Measurements from ENCODE around the gene CCDC63.

The CCDC63 gene

DNA sequence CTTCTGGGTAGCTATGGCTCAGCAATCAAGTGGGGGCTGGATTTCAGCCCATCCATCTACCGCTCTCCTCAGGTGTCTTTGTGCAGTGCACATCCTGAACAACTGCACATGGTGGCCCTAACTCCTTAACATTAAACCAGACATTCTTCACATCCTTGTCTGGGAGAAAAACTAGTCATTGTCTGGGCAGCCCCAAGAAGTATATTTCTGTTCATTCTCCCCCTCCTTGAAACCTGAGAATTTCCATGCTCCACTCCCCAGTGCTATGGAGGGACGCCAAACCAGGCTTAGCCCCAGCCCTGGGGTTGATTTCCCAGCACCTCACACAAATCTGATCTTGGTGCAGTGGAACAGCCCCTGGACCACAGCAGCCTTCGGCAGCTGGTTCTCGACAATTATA is 60.2 kb downstream of the CCDC63 start:
- TF ChIP-seq CTCF (IDR thresholded peaks at IDR 0.05; ENCODE audit: insufficient read depth, low read length, missing control alignments): no peak
- no peak overlapping the region for H3K4me3 ChIP-seq (ENCODE audit: low read depth, low read length)
- CTCF ChIA-PET: interaction anchor here (1.0 to 1.8 kb wide), 2 partner anchors 19 to 393 kb away, joined by 3 to 4 read pairs; no protein-coding TSS in a partner anchor
- POLR2A ChIA-PET: no interaction called here
- no peak for DNase-seq (ENCODE audit: low read depth, low spot score)

DNA sequence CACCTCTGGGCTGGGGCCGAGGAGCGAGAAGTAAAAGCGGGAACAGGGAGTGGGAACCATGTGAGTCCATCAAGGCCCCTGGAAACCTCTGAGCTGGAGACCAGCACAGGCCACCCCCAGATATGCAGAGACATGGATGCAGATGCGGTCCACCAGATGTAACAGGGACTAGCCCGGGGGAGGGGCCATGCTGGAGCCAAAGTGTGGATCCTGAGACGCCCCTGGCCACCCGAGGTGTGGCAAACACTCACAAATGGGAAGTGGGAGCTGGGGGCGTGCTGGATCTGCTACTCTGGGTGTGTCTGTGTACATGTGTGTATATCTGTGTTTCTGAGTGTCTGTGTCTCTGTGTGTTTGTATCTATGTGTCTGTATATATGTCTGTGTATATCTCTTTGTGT is 60.8 kb downstream of the CCDC63 start:
- no peak for TF ChIP-seq CTCF (IDR thresholded peaks at IDR 0.05; ENCODE audit: insufficient read depth, low read length, missing control alignments)
- H3K4me3 ChIP-seq (ENCODE audit: low read depth, low read length): no peak overlapping the region
- CTCF ChIA-PET: interaction anchor here (1.0 to 1.8 kb wide), 2 partner anchors 20 to 392 kb away, joined by 3 to 4 read pairs; no protein-coding TSS in a partner anchor
- POLR2A ChIA-PET: no interaction called here
- no peak for DNase-seq (ENCODE audit: low read depth, low spot score)

DNA sequence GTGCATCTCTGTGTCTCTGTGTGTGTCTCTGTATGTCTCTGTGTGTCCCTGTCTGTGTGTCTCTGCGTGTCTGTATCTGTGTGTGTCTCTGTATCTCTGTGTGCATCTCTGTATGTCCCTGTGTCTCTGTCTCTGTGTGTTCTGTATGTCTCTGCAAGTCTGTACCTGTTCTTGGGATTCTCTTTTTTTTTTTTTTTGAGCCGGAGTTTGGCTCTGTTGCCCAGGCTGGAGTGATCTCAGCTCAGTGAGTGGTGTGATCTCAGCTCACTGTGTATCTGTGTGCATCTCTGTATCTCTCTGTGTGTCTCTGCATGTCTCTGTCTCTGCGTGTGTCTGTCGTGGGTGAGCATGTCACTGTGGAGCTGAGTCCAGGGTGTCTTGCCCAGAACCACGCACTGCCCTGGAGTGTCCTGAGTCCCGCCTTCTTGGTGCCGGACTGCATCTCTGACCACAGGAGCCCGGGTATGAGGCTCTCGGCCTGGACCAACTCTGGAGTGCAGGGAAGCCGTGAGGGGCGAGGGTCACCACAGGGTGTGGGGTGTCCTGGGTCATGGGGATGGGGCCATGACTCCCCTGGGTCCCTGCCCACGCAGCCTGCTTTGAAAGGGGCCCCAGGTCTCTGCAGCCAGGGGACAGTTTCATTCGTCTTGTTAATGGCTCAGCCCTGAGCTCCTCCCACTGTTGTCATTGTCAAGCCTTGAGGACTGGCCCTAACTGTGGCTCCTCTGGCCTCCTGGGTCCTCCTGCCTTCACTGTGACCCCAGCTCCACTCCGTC is 61.8 kb downstream of the CCDC63 start:
- ChIA-PET POLR2A (no interaction called here), CTCF (interaction anchor here (0.6 kb wide), 1 partner anchor 14 kb away, joined by 3 read pairs; no protein-coding TSS in a partner anchor)
- H3K4me3 ChIP-seq (ENCODE audit: low read depth, low read length): no peak overlapping the region
- DNase-seq (ENCODE audit: low read depth, low spot score): no peak
- TF ChIP-seq CTCF (IDR thresholded peaks at IDR 0.05; ENCODE audit: insufficient read depth, low read length, missing control alignments): no peak

- DNase-seq (ENCODE audit: low read depth, low spot score): no peak
- ChIA-PET POLR2A (no interaction called here), CTCF (interaction anchor here (2.4 kb wide), 1 partner anchor 18 kb away, joined by 15 read pairs; no protein-coding TSS in a partner anchor)
- no peak for TF ChIP-seq CTCF (IDR thresholded peaks at IDR 0.05; ENCODE audit: insufficient read depth, low read length, missing control alignments)
- no peak overlapping the region for H3K4me3 ChIP-seq (ENCODE audit: low read depth, low read length)
Measured at GRCh38 chr12:110912263-110912662, 65.5 kb downstream of the CCDC63 start.

DNA sequence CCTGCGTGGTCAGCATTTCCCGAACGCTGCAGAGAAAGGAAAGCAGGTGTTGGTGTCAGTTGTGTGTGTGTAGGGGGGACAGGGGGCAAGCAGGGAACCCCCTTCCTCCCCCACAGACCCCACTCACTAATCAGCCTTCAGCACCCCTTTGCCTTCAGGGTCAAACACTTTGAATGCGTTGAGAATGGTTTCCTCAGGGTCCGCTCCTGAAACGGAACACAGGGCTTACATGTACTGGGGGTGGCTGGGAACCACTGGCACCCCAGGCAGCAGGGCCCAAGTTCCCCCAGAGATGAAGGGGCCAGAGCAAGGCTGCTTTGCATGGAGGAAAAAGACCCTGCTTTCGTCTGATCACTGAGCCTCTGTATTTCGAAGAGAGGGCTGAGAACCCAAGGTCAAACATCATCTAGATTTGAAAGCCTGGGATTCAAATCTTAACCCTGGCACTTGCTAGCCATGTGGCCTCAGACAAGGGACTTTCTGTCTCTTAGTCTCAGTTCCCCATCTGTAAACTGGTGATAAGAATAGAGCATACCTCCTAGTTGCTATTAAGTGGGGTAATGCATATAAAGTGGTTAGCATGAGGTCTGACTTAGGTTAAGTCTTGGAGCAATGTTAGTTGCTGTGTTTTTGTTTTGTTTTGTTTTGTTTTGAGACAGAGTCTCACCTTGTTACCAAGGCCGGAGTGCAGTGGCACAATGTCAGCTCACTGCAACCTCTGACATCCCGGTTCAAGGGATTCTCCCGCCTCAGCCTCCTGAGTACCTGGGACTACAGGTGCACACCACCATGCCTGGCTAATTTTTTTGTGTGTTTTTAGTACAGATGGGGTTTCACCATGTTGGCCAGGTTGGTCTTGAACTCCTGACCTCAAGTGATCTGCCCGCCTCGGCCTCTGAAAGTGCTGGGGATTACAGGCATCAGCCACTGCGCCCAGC is 66.6 kb downstream of the CCDC63 start:
- no peak for TF ChIP-seq CTCF (IDR thresholded peaks at IDR 0.05; ENCODE audit: insufficient read depth, low read length, missing control alignments)
- no peak overlapping the region for H3K4me3 ChIP-seq (ENCODE audit: low read depth, low read length)
- ChIA-PET POLR2A (no interaction called here), CTCF (no interaction called here)
- DNase-seq (ENCODE audit: low read depth, low spot score): no peak
